ENCODE measurements around the gene PCLAF. TPM values are rescaled to one million over a fixed set of nuclear protein-coding genes. Genes with fewer than 3 reads are reported as not detected.
"Not testable (repeated sequence)": the region's sequence is repeated elsewhere in the genome, so short reads cannot be mapped to it uniquely, and the experiment has no call there.

Gene PCLAF
- total RNA-seq, 1 donor from 2014 or later = 7.0 TPM

GRCh38 chr15:64337761-64338160 lies 43.5 kb downstream of the PCLAF start:
- Mint-ChIP-seq H3K9me3 (ENCODE audit: unreplicated experiment) (no peaks in the 10 kb centered on the region), H3K36me3 (ENCODE audit: low read depth, unreplicated experiment) (peaks cover 17% of the 10 kb centered on the region), H3K4me3 (ENCODE audit: unreplicated experiment) (no peak overlapping the region), H3K4me1 (ENCODE audit: unreplicated experiment) (no peaks in the 10 kb centered on the region), H3K27me3 (ENCODE audit: unreplicated experiment) (no peaks in the 10 kb centered on the region), H3K27ac (ENCODE audit: unreplicated experiment) (no peak overlapping the region)
- no peak for DNase-seq (ENCODE audit: low spot score)
- no peak for TF ChIP-seq CTCF (IDR thresholded peaks at IDR 0.05; ENCODE audit: unreplicated experiment)

DNA sequence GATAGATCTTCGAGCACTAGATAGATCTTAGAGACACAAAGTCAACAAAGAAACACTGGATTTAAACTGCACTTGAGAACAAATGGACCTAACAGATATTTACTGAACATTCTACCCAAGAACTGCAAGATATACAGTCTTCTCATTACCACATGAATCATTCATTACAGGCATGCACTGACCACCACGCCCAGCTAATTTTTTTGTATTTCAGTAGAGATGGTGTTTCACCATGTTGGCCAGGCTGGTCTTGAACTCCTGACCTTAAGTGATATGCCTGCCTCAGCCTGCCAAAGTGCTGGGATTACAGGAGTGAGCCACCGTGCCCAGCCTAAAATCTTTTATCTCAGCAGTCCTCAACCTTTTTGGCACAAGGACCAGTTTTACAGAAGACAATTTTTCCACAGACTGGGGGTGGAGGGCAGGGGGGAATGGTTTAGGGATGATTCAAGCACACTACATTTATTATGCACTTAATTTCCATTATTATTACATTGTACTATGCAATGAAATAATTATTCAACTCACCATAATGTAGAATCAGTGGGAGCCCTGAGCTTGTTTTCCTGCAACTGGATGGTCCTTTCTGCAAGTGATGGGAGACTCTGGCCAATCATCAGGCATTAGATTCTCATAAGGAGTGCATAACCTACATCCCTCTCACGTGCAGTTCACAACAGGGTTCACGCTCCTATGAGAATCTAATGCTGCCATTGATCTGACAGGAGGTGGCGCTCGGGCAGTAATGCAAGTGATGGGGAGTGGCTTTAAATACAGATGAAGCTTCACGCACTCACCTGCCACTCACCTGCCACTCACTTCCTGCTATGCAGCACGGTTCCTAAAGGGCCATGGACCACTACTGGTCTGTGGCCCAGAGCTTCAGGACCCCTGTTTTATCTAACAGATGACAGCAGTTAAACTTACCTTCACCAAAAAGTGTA lies 47.0 kb downstream of the PCLAF start:
- H3K4me3 Mint-ChIP-seq (ENCODE audit: unreplicated experiment) = no peak overlapping the region
- H3K27ac Mint-ChIP-seq (ENCODE audit: unreplicated experiment) = no peak overlapping the region
- peaks cover 5% of the 10 kb centered on the region for H3K36me3 Mint-ChIP-seq (ENCODE audit: low read depth, unreplicated experiment)
- no peaks in the 10 kb centered on the region for H3K9me3 Mint-ChIP-seq (ENCODE audit: unreplicated experiment)
- no peaks in the 10 kb centered on the region for H3K27me3 Mint-ChIP-seq (ENCODE audit: unreplicated experiment)
- DNase-seq (ENCODE audit: low spot score) = no peak
- no peaks in the 10 kb centered on the region for H3K4me1 Mint-ChIP-seq (ENCODE audit: unreplicated experiment)
- TF ChIP-seq CTCF (IDR thresholded peaks at IDR 0.05; ENCODE audit: unreplicated experiment) = no peak

- Mint-ChIP-seq H3K9me3 (ENCODE audit: unreplicated experiment) (no peaks in the 10 kb centered on the region), H3K36me3 (ENCODE audit: low read depth, unreplicated experiment) (peaks cover 5% of the 10 kb centered on the region), H3K4me3 (ENCODE audit: unreplicated experiment) (no peak overlapping the region), H3K27ac (ENCODE audit: unreplicated experiment) (no peak overlapping the region), H3K4me1 (ENCODE audit: unreplicated experiment) (no peaks in the 10 kb centered on the region), H3K27me3 (ENCODE audit: unreplicated experiment) (no peaks in the 10 kb centered on the region)
- DNase-seq (ENCODE audit: low spot score) = no peak
- no peak for TF ChIP-seq CTCF (IDR thresholded peaks at IDR 0.05; ENCODE audit: unreplicated experiment)
Observed at GRCh38 chr15:64333516-64333915, 47.7 kb downstream of the PCLAF start.

DNA sequence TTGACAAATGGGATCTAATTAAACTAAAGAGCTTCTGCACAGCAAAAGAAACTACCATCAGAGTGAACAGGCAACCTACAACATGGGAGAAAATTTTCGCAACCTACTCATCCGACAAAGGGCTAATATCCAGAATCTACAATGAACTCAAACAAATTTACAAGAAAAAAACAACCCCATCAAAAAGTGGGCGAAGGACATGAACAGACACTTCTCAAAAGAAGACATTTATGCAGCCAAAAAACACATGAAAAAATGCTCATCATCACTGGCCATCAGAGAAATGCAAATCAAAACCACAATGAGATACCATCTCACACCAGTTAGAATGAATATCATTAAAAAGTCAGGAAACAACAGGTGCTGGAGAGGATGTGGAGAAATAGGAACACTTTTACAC lies 49.6 kb downstream of the PCLAF start:
- not testable (repeated sequence) for DNase-seq (ENCODE audit: low spot score); H3K9me3 Mint-ChIP-seq (ENCODE audit: unreplicated experiment); H3K4me3 Mint-ChIP-seq (ENCODE audit: unreplicated experiment); H3K27ac Mint-ChIP-seq (ENCODE audit: unreplicated experiment); H3K4me1 Mint-ChIP-seq (ENCODE audit: unreplicated experiment); H3K27me3 Mint-ChIP-seq (ENCODE audit: unreplicated experiment); H3K36me3 Mint-ChIP-seq (ENCODE audit: low read depth, unreplicated experiment)

DNA sequence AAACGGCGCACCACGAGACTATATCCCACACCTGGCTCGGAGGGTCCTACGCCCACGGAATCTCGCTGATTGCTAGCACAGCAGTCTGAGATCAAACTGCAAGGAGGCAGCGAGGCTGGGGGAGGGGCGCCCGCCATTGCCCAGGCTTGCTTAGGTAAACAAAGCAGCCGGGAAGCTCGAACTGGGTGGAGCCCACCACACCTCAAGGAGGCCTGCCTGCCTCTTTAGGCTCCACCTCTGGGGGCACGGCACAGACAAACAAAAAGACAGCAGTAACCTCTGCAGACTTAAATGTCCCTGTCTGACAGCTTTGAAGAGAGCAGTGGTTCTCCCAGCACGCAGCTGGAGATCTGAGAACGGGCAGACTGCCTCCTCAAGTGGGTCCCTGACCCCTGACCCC lies 54.3 kb downstream of the PCLAF start:
- not testable (repeated sequence) for H3K27ac Mint-ChIP-seq (ENCODE audit: unreplicated experiment); H3K4me1 Mint-ChIP-seq (ENCODE audit: unreplicated experiment); DNase-seq (ENCODE audit: low spot score); H3K4me3 Mint-ChIP-seq (ENCODE audit: unreplicated experiment); H3K36me3 Mint-ChIP-seq (ENCODE audit: low read depth, unreplicated experiment); H3K9me3 Mint-ChIP-seq (ENCODE audit: unreplicated experiment); H3K27me3 Mint-ChIP-seq (ENCODE audit: unreplicated experiment)

DNA sequence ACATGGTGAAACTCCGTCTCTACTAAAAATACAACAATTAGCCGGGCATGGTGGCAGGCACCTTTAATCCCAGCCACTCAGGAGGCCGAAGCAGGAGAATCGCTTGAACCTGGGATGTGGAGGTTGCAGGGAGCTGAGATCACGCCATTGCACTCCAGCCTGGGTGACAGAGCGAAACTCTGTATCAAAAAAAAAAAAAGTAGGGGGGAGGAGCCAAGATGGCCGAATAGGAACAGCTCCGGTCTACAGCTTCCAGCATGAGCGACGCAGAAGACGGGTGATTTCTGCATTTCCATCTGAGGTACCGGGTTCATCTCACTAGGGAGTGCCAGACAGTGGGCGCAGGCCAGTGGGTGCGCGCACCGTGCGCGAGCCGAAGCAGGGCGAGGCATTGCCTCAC lies 54.8 kb downstream of the PCLAF start:
- not testable (repeated sequence) for H3K4me3 Mint-ChIP-seq (ENCODE audit: unreplicated experiment); H3K27ac Mint-ChIP-seq (ENCODE audit: unreplicated experiment); DNase-seq (ENCODE audit: low spot score); H3K36me3 Mint-ChIP-seq (ENCODE audit: low read depth, unreplicated experiment); H3K27me3 Mint-ChIP-seq (ENCODE audit: unreplicated experiment); H3K4me1 Mint-ChIP-seq (ENCODE audit: unreplicated experiment); H3K9me3 Mint-ChIP-seq (ENCODE audit: unreplicated experiment)

Measured in endothelial cell (in vitro differentiated cells).